ENCODE results near the gene ITLN1. TPM values are rescaled to one million over a fixed set of nuclear protein-coding genes. Genes with fewer than 3 reads are reported as not detected.

ITLN1 gene
- total RNA-seq, 1 donor from 2014 or later: not detected

GRCh38 chr1:160860840-160861505 lies 24.0 kb downstream of the ITLN1 start:
- H3K36me3 Mint-ChIP-seq (ENCODE audit: unreplicated experiment): no peaks in the 10 kb centered on the region
- TF ChIP-seq, protein P1, sequence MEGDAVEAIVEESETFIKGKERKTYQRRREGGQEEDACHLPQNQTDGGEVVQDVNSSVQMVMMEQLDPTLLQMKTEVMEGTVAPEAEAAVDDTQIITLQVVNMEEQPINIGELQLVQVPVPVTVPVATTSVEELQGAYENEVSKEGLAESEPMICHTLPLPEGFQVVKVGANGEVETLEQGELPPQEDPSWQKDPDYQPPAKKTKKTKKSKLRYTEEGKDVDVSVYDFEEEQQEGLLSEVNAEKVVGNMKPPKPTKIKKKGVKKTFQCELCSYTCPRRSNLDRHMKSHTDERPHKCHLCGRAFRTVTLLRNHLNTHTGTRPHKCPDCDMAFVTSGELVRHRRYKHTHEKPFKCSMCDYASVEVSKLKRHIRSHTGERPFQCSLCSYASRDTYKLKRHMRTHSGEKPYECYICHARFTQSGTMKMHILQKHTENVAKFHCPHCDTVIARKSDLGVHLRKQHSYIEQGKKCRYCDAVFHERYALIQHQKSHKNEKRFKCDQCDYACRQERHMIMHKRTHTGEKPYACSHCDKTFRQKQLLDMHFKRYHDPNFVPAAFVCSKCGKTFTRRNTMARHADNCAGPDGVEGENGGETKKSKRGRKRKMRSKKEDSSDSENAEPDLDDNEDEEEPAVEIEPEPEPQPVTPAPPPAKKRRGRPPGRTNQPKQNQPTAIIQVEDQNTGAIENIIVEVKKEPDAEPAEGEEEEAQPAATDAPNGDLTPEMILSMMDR (IDR thresholded peaks at IDR 0.05; ENCODE audit: partially characterized antibody, unreplicated experiment): no peak
- H3K9me3 Mint-ChIP-seq (ENCODE audit: unreplicated experiment): peaks cover 5% of the 10 kb centered on the region
- DNase-seq: no peak
- H3K27ac Mint-ChIP-seq (ENCODE audit: unreplicated experiment): no peak overlapping the region
- H3K4me3 Mint-ChIP-seq (ENCODE audit: unreplicated experiment): no peak overlapping the region
- H3K27me3 Mint-ChIP-seq (ENCODE audit: unreplicated experiment): peaks cover 5% of the 10 kb centered on the region
- H3K4me1 Mint-ChIP-seq (ENCODE audit: low read depth, unreplicated experiment): no peaks in the 10 kb centered on the region

GRCh38 chr1:160859166-160859565 lies 25.8 kb downstream of the ITLN1 start:
- H3K27ac Mint-ChIP-seq (ENCODE audit: unreplicated experiment): no peak overlapping the region
- no peak overlapping the region for H3K4me3 Mint-ChIP-seq (ENCODE audit: unreplicated experiment)
- TF ChIP-seq, protein P1 (IDR thresholded peaks at IDR 0.05; ENCODE audit: partially characterized antibody, unreplicated experiment): no peak
- peaks cover 3% of the 10 kb centered on the region for H3K27me3 Mint-ChIP-seq (ENCODE audit: unreplicated experiment)
- H3K9me3 Mint-ChIP-seq (ENCODE audit: unreplicated experiment): peaks cover 5% of the 10 kb centered on the region
- H3K36me3 Mint-ChIP-seq (ENCODE audit: unreplicated experiment): no peaks in the 10 kb centered on the region
- DNase-seq: no peak
- H3K4me1 Mint-ChIP-seq (ENCODE audit: low read depth, unreplicated experiment): no peaks in the 10 kb centered on the region

DNA sequence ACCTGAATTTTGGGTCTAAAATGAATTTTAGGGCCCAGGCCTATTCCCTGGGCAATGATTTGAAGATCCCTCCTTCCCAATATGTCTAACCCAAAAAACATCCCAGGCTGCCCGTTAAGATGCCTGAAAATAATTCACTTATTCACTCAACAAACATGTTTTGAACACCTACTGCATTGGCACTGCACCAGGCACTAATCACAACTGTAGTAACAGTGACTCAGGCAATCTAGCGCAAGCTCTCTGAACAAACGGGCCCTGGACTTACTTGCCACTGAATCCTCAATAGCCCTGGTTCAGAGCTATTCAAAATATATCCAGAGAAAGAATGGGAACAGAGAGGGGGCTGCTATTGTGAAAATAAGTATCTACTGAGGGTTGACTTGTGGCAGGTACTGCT lies 26.5 kb downstream of the ITLN1 start:
- no peaks in the 10 kb centered on the region for H3K36me3 Mint-ChIP-seq (ENCODE audit: unreplicated experiment)
- TF ChIP-seq, protein P1 (IDR thresholded peaks at IDR 0.05; ENCODE audit: partially characterized antibody, unreplicated experiment): no peak
- H3K4me1 Mint-ChIP-seq (ENCODE audit: low read depth, unreplicated experiment): no peaks in the 10 kb centered on the region
- DNase-seq: no peak
- no peak overlapping the region for H3K4me3 Mint-ChIP-seq (ENCODE audit: unreplicated experiment)
- peaks cover 5% of the 10 kb centered on the region for H3K9me3 Mint-ChIP-seq (ENCODE audit: unreplicated experiment)
- peaks cover 5% of the 10 kb centered on the region for H3K27me3 Mint-ChIP-seq (ENCODE audit: unreplicated experiment)
- no peak overlapping the region for H3K27ac Mint-ChIP-seq (ENCODE audit: unreplicated experiment)

GRCh38 chr1:160858097-160858496 lies 26.9 kb downstream of the ITLN1 start:
- no peaks in the 10 kb centered on the region for H3K36me3 Mint-ChIP-seq (ENCODE audit: unreplicated experiment)
- TF ChIP-seq, protein P1 (IDR thresholded peaks at IDR 0.05; ENCODE audit: partially characterized antibody, unreplicated experiment): no peak
- DNase-seq: no peak
- peaks cover 5% of the 10 kb centered on the region for H3K9me3 Mint-ChIP-seq (ENCODE audit: unreplicated experiment)
- H3K27ac Mint-ChIP-seq (ENCODE audit: unreplicated experiment): no peak overlapping the region
- no peaks in the 10 kb centered on the region for H3K4me1 Mint-ChIP-seq (ENCODE audit: low read depth, unreplicated experiment)
- H3K27me3 Mint-ChIP-seq (ENCODE audit: unreplicated experiment): peaks cover 5% of the 10 kb centered on the region
- no peak overlapping the region for H3K4me3 Mint-ChIP-seq (ENCODE audit: unreplicated experiment)

GRCh38 chr1:160855181-160855981 lies 29.6 kb downstream of the ITLN1 start:
- TF ChIP-seq, protein P1 (IDR thresholded peaks at IDR 0.05; ENCODE audit: partially characterized antibody, unreplicated experiment): no peak
- no peak for DNase-seq
- H3K4me3 Mint-ChIP-seq (ENCODE audit: unreplicated experiment): no peak overlapping the region
- no peaks in the 10 kb centered on the region for H3K4me1 Mint-ChIP-seq (ENCODE audit: low read depth, unreplicated experiment)
- peaks cover 5% of the 10 kb centered on the region for H3K9me3 Mint-ChIP-seq (ENCODE audit: unreplicated experiment)
- H3K27ac Mint-ChIP-seq (ENCODE audit: unreplicated experiment): no peak overlapping the region
- no peaks in the 10 kb centered on the region for H3K36me3 Mint-ChIP-seq (ENCODE audit: unreplicated experiment)
- peaks cover 2% of the 10 kb centered on the region for H3K27me3 Mint-ChIP-seq (ENCODE audit: unreplicated experiment)
